HTR-8/SVneo (cell line): Measurements from ENCODE around the gene MOG.
"Not testable (repeated sequence)": the region's sequence is repeated elsewhere in the genome, so short reads cannot be mapped to it uniquely, and the experiment has no call there.

ENCODE experiments used
- DNase-seq: peaks from one replicate; pipeline ENCODE4 v3.0.0; 2011; ENCODE audit warnings: low spot score, mixed read lengths; ENCODE audit not compliant: insufficient read length
- FAIRE-seq: peaks from 2 replicates; lab custom pipeline; 2011; peaks lifted over from hg19 to GRCh38; lab: Jason Lieb, UNC

MOG gene

GRCh38 chr6:29633534-29633905, 23.4 kb upstream of the MOG start:
- DNase-seq: no peak
- FAIRE-seq: no peak

GRCh38 chr6:29637247-29637646, 19.6 kb upstream of the MOG start:
- DNase-seq: no peak
- no peak for FAIRE-seq

GRCh38 chr6:29641430-29642148, 15.3 kb upstream of the MOG start:
- DNase-seq (no peak), FAIRE-seq (no peak)

- no peak for FAIRE-seq
- DNase-seq: no peak
Measured at GRCh38 chr6:29647927-29648642, 8.8 kb upstream of the MOG start.

- DNase-seq (peak; percentile 97), FAIRE-seq (peak; percentile 93)
Measured at GRCh38 chr6:29649701-29650673, 6.9 kb upstream of the MOG start.

GRCh38 chr6:29651413-29652197, 5.3 kb upstream of the MOG start:
- FAIRE-seq: no peak
- DNase-seq: peak; percentile 56

- DNase-seq: no peak
- FAIRE-seq: no peak
Measured at GRCh38 chr6:29652198-29652584, 4.7 kb upstream of the MOG start.

GRCh38 chr6:29653452-29654038, 3.3 kb upstream of the MOG start:
- DNase-seq: peak; percentile 62
- no peak for FAIRE-seq

- no peak for FAIRE-seq
- no peak for DNase-seq
Measured at GRCh38 chr6:29655658-29656057, 1.2 kb upstream of the MOG start.

GRCh38 chr6:29656157-29656556, 735 bp upstream of the MOG start:
- no peak for FAIRE-seq
- no peak for DNase-seq

GRCh38 chr6:29661071-29661470, 4.2 kb downstream of the MOG start:
- DNase-seq (no peak), FAIRE-seq (no peak)

- not testable (repeated sequence) for DNase-seq, FAIRE-seq
Measured at GRCh38 chr6:29661502-29662141, 4.7 kb downstream of the MOG start.

GRCh38 chr6:29663300-29664042, 6.6 kb downstream of the MOG start:
- FAIRE-seq: no peak
- DNase-seq: no peak

- no peak for FAIRE-seq
- no peak for DNase-seq
Measured at GRCh38 chr6:29665942-29666825, 9.3 kb downstream of the MOG start.

GRCh38 chr6:29666826-29667130, 9.9 kb downstream of the MOG start:
- DNase-seq (no peak), FAIRE-seq (no peak)

GRCh38 chr6:29667158-29667557, 10.3 kb downstream of the MOG start:
- DNase-seq: no peak
- FAIRE-seq: no peak

GRCh38 chr6:29671026-29671425, 14.1 kb downstream of the MOG start:
- FAIRE-seq (no peak), DNase-seq (no peak)

GRCh38 chr6:29672116-29672515, 15.2 kb downstream of the MOG start:
- not testable (repeated sequence) for FAIRE-seq, DNase-seq
